ENCODE data around the gene ANTXR1.

The ANTXR1 gene

GRCh38 chr2:69013142-69013839 is at the start of gene ANTXR1:
TSS of gene ANTXR1 (plus strand) at chr2:69013179. CDS start at chr2:69013500, 321 bp downstream.
- no peak for DNase-seq

DNA sequence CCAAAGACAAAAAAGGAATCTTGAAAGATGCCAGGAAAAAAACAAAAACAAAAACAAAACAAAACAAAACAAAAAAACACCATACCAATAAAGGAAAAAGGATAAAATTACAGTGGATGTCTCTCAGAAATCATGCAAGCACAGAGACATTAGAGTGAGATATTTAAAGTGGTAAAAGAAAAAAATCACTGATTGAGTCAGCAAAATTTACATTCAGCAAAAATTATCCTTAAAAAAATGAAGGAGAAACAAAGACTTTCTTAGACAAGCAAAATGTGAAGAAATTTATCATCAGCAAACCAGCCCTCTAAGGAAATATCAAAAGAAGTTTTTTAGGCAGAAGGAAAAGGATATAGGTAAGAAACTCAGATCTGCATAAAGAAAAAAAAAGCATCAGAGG is 48.7 kb upstream of the ANTXR1 start:
- no peak for DNase-seq

DNA sequence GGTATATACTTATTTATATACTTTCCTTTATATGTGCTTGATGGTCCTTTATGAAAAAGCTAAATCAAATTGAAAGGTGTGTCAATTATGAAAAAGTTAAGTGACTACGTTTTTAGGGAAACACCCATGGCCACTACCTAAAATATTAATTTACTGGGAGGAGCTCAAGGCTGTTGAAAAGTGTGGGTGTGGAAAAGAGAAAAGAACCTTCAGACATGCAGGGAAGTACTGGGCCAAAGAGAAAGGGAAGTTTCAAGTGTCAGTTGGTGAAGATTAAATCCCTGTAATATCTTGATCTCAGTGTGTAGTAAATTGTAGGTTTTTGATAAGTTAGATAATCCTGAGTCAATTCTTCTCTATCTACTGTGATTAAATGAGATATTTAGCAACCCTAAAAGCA is 44.8 kb upstream of the ANTXR1 start:
- DNase-seq: no peak

- no peak for DNase-seq
Measured at GRCh38 chr2:68969736-68970490, 43.1 kb upstream of the ANTXR1 start.

DNA sequence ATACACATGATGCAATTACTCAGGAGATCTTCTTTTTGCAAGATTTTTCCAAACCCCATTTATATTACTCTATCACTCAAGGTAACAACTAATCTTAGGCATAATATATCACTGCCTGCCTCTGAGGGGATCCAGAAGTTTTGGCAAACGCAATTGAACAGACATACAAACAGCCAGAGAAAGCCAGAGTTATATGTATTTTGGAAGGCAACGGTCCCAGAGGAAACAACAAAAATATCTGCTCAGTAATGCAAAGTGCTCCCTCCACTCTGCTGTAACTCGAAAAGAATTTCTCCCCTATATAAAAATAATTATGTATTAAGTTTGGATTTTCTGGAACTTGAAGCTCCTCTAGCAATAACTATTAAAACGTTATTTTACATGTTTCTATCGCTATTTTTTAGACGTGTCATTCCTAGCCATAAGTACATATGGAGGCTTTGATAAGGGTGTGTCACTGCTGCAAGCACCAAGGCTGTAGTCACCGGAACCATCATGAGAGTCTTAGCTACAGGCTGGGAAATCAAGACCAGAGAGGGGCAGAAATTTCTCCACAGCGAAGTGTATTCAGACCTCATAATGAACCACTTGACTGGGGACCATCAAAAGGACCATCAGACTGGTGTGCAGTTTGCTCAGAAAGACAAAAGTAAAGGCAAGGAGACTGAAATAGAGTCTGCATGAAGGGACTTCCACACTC is 42.3 kb upstream of the ANTXR1 start:
- DNase-seq: no peak

DNA sequence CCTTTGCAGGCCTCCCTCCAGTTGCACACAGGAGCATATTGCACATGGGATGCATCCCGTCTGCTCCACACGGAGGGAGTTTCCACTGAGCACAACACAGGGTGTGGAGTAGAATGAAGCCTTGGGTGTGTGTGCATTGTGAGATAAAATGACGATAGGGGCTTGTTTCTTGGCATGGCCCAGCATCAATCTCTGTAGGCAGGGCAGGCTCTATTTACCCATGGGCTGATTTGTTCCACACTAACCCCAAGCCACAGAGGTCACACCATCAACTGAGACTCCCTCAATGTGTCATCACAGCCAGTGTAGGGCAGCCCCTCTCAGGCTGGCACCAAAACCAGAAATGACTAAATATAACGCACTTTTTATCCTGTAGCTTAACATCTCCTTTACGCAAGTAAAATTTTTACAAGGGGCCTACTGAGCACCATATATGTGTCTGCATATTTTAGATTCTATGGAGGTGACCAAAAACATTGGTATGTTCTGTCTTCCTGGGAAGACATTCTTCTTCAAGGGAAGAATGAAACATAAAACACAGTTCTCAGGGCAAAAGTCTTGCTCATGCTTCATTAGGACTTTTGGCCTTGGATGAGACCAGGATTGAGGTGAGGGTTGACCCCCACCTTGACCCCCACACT is 41.3 kb upstream of the ANTXR1 start:
- no peak for DNase-seq

GRCh38 chr2:68974251-68974650 is 38.7 kb upstream of the ANTXR1 start, which contains the start of gene GKN1:
TSS of gene GKN1 (plus strand) at chr2:68974636. CDS start at chr2:68974678, 42 bp downstream.
- no peak for DNase-seq

GRCh38 chr2:68974946-68975665 is 37.9 kb upstream of the ANTXR1 start:
- DNase-seq: no peak

GRCh38 chr2:68975844-68976243 is 37.1 kb upstream of the ANTXR1 start:
- no peak for DNase-seq

DNA sequence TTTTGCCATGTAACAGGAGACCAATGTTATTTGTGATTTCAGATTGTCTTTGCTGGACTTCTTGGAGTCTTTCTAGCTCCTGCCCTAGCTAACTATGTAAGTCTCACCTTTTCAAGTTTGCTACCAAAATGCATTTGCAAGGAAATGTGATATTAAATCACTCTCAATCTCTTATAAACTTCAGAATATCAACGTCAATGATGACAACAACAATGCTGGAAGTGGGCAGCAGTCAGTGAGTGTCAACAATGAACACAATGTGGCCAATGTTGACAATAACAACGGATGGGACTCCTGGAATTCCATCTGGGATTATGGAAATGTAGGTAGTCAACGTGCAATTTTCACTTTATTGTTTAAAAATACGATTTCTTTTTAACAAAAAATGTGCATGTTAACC is 35.5 kb upstream of the ANTXR1 start:
- DNase-seq: no peak

DNA sequence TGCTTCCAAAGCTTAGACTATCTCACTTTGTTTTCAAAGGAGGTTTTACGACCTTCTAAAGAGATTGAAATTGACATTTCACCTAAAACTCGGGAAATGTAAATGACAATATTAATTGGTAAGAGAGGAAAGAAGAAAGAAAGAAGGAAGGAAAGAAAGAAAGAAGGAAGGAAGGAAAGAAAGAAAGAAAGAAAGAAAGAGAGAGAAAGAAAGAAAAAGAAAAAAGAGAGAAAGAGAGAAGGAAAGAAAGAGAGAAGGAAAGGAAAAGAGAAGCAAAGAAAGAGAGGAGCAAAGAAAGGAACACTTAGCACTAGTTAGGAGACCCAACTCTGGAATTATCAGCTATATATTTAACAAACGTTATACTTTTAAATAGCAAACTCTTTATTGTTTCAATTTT is 34.9 kb upstream of the ANTXR1 start:
- no peak for DNase-seq

DNA sequence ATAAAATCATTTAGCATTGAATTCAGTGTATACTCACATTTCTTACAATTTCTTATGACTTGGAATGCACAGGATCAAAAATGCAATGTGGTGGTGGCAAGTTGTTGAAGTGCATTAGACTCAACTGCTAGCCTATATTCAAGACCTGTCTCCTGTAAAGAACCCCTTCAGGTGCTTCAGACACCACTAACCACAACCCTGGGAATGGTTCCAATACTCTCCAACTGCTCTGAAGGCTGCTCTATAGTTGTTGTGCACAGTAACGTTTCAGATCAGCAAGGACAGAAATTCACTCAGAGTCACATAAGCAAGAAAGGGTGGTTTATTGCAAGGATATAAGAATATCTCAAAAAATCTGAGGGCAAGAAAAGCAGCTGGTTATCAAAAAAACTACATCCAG is 32.0 kb upstream of the ANTXR1 start:
- no peak for DNase-seq

DNA sequence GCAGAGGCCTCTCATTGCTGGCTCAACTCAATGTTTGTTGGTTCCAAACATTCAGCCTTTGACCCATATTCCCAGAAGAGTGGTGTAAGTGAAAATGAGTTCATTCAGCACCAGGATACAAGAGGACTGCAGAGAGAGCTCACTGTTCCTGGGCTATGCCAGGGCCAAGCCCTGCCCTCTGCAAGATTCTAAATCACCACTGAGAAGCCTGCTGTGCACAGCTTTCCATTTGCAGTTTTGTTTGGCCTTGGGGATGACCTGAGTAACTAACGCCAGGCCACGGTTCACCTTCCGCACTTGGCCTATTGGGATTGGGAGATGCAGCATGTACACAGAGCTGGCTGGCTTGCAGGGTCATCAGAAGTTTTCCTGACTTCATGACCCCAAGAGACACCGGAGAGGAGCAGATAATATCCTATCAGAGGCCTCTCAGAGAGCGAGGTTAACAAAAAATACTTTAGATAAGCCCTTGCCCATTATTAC is 25.9 kb upstream of the ANTXR1 start:
- no peak for DNase-seq

DNA sequence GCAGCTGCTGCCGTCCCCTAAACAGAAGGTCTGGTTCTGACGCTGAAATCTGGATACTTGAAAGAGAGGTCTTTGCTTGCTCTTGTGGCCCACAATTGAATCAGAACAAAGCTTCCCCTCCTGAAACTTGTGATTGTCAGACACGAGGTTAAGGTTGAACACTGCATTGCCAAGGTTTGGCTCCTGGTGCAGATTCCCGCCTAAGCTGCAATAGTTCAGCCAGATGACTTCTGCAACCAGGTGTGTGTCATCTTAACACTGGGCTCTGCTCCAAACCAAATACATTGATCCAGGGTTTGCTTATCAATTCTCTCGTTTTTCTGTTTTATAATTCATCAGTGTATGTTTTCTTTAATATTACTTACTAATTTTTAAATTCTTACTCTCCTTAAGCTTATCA is 23.9 kb upstream of the ANTXR1 start:
- DNase-seq: no peak

DNA sequence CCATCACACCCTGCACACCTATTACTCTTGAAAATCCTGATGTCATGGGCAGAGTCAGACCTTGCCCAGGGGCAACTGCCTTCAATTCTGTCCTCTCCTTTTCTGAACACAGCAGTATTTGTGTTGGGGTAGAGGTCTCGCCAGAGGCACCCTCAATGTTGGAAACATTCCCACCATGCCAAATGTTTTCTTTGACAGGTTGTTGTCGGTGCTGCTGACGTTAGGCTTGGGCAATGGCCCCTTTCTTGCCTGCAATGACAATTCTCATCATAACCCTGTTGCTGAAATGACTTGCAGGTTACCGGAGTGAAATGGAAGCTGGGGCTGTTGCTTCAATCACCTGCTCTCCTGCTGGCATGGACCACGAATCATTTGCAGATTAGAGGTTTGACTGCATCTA is 20.6 kb upstream of the ANTXR1 start:
- no peak for DNase-seq

GRCh38 chr2:68992933-68993332 is 20.0 kb upstream of the ANTXR1 start:
- no peak for DNase-seq

DNA sequence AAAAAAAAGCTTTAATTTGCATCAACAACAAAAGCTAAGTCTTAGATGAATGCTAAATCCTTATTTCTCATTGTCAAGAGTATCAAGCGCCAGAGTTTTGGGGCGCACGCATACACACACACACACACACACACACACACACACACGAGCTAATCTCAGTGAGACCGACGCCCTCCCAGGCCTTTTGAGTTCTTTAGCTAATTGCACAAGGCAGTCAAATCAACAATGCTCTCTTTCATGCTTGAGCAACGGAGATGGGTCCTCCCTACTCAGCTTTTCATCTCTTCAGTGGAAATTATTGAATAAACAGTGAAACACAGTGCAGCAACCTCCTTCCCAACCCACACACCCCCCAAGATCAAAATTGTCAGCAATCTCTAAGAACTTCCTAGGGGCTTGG is 19.3 kb upstream of the ANTXR1 start:
- no peak for DNase-seq

DNA sequence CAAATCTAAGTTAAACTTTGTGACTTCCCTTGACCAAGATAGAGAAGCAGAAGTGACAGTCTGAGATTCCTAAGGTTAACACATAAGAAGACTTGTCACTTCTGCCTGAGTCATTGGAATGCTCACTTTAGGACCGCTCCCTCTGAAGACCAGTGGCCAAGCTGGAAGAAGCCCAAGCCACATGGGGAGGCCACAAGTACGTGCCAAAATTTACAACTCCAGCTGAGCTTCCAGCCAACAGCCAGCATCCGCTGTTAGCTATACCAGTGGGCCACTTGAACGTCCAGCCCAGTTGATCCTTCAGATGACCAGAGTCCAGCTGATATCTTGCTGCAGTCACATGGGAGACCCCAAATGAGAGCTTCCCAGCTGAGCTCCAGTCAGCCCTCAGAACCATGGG is 18.1 kb upstream of the ANTXR1 start:
- no peak for DNase-seq

DNA sequence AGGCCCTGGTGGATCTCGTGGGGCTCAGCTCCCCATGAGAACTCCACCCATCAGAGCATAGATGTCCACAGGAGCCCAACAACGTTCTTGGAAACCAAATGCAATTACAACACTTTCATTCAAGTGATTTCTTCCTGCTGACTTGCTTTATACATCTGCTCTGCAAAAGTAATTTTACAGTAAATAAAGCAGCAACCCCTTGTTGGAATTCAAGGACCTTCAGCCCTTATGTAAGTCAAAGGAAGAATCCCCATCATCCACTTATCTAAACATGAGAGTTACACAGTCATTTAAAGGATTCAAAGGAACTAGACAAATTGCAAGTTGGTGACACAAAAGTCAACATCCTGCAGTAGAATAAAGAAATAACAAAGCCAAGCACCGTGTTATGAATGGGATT is 17.1 kb upstream of the ANTXR1 start:
- DNase-seq: no peak

DNA sequence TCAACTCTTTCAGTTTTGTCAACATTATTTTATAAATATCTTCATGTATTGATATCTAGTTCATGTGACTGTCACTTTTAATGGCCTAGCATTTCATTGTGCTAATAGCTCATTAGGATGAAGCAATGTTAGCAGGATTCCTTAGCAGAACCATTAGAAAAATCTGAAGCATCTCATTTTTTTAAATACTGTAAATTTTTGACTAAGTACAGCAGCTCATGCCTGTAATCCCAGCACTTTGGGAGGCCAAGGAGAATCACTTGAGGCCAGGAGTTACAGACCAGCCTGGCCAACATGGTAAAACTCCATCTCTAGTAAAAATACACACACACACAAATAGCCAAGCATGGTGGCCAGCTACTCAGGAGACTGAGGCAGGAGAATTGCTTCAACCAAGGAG is 15.6 kb upstream of the ANTXR1 start:
- DNase-seq: no peak

GRCh38 chr2:69001879-69002278 is 11.1 kb upstream of the ANTXR1 start:
- no peak for DNase-seq

DNA sequence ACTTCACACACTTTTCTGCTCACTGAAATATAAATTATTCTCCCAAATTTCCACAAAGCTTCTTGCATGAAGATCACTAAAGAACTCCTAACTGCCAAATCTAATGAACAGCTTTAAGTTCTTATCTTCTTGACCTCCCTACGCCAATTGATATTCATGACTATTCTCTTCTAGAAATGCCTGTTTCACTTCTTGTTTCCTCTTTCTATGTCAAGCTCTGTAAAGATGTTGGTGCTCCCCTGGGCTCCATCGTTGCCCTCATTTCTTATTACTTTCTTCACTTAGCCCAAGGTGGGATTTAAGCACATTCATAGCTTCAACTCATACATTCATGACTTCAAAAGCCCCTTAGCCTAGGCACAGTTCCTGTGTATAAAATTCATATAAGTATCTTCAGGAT is 9.2 kb upstream of the ANTXR1 start:
- DNase-seq: no peak

DNA sequence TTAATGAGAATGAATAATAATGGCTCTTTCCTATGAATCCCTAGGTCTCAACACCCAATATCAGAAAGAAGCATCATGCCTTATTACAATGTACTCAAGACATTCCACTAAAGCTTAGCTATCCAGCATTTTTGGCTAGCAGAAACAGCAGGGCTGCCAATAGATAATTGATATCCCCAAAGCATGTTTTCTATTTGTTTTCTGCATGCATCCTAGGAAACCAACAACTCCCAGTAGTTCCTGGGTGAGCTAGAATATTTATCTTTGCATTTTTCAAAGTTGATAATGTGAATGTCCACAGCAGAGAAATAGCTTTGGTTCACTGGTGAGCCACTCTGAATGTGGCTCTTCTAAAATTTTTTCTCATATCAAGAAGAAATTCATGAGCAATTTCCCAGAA is 5.8 kb upstream of the ANTXR1 start:
- DNase-seq: no peak

All from CD4-positive, alpha-beta T cell treated with Interleukin-12 subunit alpha and Interleukin-12 subunit beta, for 1 hour (primary cell).